ENCODE measurements around the gene CRTC2. TPM values are rescaled to one million over a fixed set of nuclear protein-coding genes. Genes with fewer than 3 reads are reported as not detected.

CRTC2 gene
- polyA plus RNA-seq, 6 donors from 2014 or later: 24.6 to 59.8 (median 35.8) TPM

- no peak for ATAC-seq (ENCODE audit: low read depth in 2 of 2)
- H3K4me1 Mint-ChIP-seq: peaks cover 60 to 71% (median 65%) of the 10 kb centered on the region in 3 donors
- peak overlapping the region in 2 of 8 donors; percentile 24 to 76 for H3K4me3 Mint-ChIP-seq
- H3K9me3 Mint-ChIP-seq: no peaks in the 10 kb centered on the region
- no peak for DNase-seq
- peaks cover 6 to 33% of the 10 kb centered on the region in 2 donors for H3K36me3 Mint-ChIP-seq
- peak overlapping the region in 4 of 6 donors; percentile 28 to 82 (median 64) for H3K27ac Mint-ChIP-seq
- H3K27me3 Mint-ChIP-seq: no peaks in the 10 kb centered on the region
Observed at GRCh38 chr1:153953859-153954365, 4.5 kb downstream of the CRTC2 start.

- H3K36me3 Mint-ChIP-seq: peaks cover 6 to 33% of the 10 kb centered on the region in 2 donors
- peak overlapping the region in 4 of 6 donors; percentile 22 to 86 (median 46) for H3K27ac Mint-ChIP-seq
- ATAC-seq (ENCODE audit: low read depth in 2 of 2) (no peak), DNase-seq (no peak)
- H3K27me3 Mint-ChIP-seq: no peaks in the 10 kb centered on the region
- peaks cover 57 to 67% (median 63%) of the 10 kb centered on the region in 3 donors for H3K4me1 Mint-ChIP-seq
- H3K4me3 Mint-ChIP-seq: no peak overlapping the region
- no peaks in the 10 kb centered on the region for H3K9me3 Mint-ChIP-seq
Observed at GRCh38 chr1:153951801-153952200, 6.6 kb downstream of the CRTC2 start.

- no peak overlapping the region for H3K4me3 Mint-ChIP-seq
- peak overlapping the region in 2 of 6 donors; percentile 70 to 82 for H3K27ac Mint-ChIP-seq
- DNase-seq (no peak), ATAC-seq (ENCODE audit: low read depth in 2 of 2) (no peak)
- H3K27me3 Mint-ChIP-seq: no peaks in the 10 kb centered on the region
- H3K9me3 Mint-ChIP-seq: no peaks in the 10 kb centered on the region
- H3K4me1 Mint-ChIP-seq: peaks cover 53 to 64% (median 59%) of the 10 kb centered on the region in 3 donors
- H3K36me3 Mint-ChIP-seq: peaks cover 6 to 33% of the 10 kb centered on the region in 2 donors
Observed at GRCh38 chr1:153951183-153951582, 7.2 kb downstream of the CRTC2 start.

- peak within 1 kb of the TSS; percentile 85 to 99 (median 96) for H3K4me3 Mint-ChIP-seq
- H3K4me1 Mint-ChIP-seq: peaks cover 56 to 68% (median 64%) of the 10 kb centered on the region in 3 donors
- peaks cover 6 to 18% of the 10 kb centered on the region in 2 donors for H3K36me3 Mint-ChIP-seq
- H3K27ac Mint-ChIP-seq: peak within 1 kb of the TSS; percentile 98 to 100 (median 100)
- peaks cover 0 to 2% (median 0%) of the 10 kb centered on the region in 7 donors for H3K9me3 Mint-ChIP-seq
- DNase-seq (peak; percentile 82), ATAC-seq (ENCODE audit: low read depth in 2 of 2) (peak; percentile 42)
- H3K27me3 Mint-ChIP-seq: peaks cover 0 to 4% (median 0%) of the 10 kb centered on the region in 3 donors
Observed at GRCh38 chr1:153946622-153947241, 11.7 kb downstream of the CRTC2 start, which contains the start of gene DENND4B. Gene DENND4B (minus strand): TSS chr1:153946718. CDS start chr1:153944374, 2,344 bp downstream.

GRCh38 chr1:153945795-153946621, 12.4 kb downstream of the CRTC2 start:
- Mint-ChIP-seq H3K27ac (peak overlapping the region; percentile 98 to 100 (median 100)), H3K36me3 (peaks cover 6 to 13% of the 10 kb centered on the region in 2 donors), H3K27me3 (peaks cover 0 to 4% (median 0%) of the 10 kb centered on the region in 3 donors), H3K4me1 (peaks cover 54 to 65% (median 60%) of the 10 kb centered on the region in 3 donors), H3K4me3 (peak overlapping the region; percentile 85 to 99 (median 96)), H3K9me3 (peaks cover 0 to 2% (median 0%) of the 10 kb centered on the region in 7 donors)
- ATAC-seq (ENCODE audit: low read depth in 2 of 2): peak; percentile 76
- peak; percentile 99 for DNase-seq

GRCh38 chr1:153945131-153945794, 13.1 kb downstream of the CRTC2 start:
- H3K27me3 Mint-ChIP-seq: peaks cover 0 to 4% (median 0%) of the 10 kb centered on the region in 3 donors
- H3K9me3 Mint-ChIP-seq: peaks cover 0 to 2% (median 0%) of the 10 kb centered on the region in 7 donors
- H3K36me3 Mint-ChIP-seq: peaks cover 2 to 12% of the 10 kb centered on the region in 2 donors
- peak overlapping the region; percentile 85 to 99 (median 96) for H3K4me3 Mint-ChIP-seq
- peak; percentile 86 for DNase-seq
- H3K27ac Mint-ChIP-seq: peak overlapping the region; percentile 98 to 100 (median 100)
- ATAC-seq (ENCODE audit: low read depth in 2 of 2): peak; percentile 53 to 57
- peaks cover 52 to 64% (median 56%) of the 10 kb centered on the region in 3 donors for H3K4me1 Mint-ChIP-seq

GRCh38 chr1:153944827-153945117, 13.6 kb downstream of the CRTC2 start:
- H3K4me3 Mint-ChIP-seq: peak overlapping the region; percentile 85 to 99 (median 96)
- DNase-seq (no peak), ATAC-seq (ENCODE audit: low read depth in 2 of 2) (no peak)
- H3K9me3 Mint-ChIP-seq: peaks cover 0 to 2% (median 0%) of the 10 kb centered on the region in 7 donors
- H3K36me3 Mint-ChIP-seq: peaks cover 0 to 12% of the 10 kb centered on the region in 2 donors
- H3K4me1 Mint-ChIP-seq: peaks cover 49 to 63% (median 56%) of the 10 kb centered on the region in 3 donors
- peaks cover 0 to 4% (median 0%) of the 10 kb centered on the region in 3 donors for H3K27me3 Mint-ChIP-seq
- peak overlapping the region; percentile 98 to 100 (median 100) for H3K27ac Mint-ChIP-seq

- H3K4me3 Mint-ChIP-seq: peak overlapping the region; percentile 85 to 99 (median 96)
- H3K27me3 Mint-ChIP-seq: peaks cover 0 to 4% (median 0%) of the 10 kb centered on the region in 3 donors
- peak overlapping the region; percentile 98 to 100 (median 100) for H3K27ac Mint-ChIP-seq
- H3K36me3 Mint-ChIP-seq: peaks cover 0 to 16% of the 10 kb centered on the region in 2 donors
- H3K9me3 Mint-ChIP-seq: peaks cover 0 to 2% (median 0%) of the 10 kb centered on the region in 7 donors
- H3K4me1 Mint-ChIP-seq: peaks cover 50 to 64% (median 56%) of the 10 kb centered on the region in 3 donors
- DNase-seq (no peak), ATAC-seq (ENCODE audit: low read depth in 2 of 2) (no peak)
Observed at GRCh38 chr1:153944005-153944826, 14.2 kb downstream of the CRTC2 start.

- H3K36me3 Mint-ChIP-seq: peaks cover 0 to 16% of the 10 kb centered on the region in 2 donors
- peaks cover 44 to 63% (median 55%) of the 10 kb centered on the region in 3 donors for H3K4me1 Mint-ChIP-seq
- no peak for ATAC-seq (ENCODE audit: low read depth in 2 of 2)
- no peak for DNase-seq
- peaks cover 0 to 2% (median 0%) of the 10 kb centered on the region in 7 donors for H3K9me3 Mint-ChIP-seq
- H3K27me3 Mint-ChIP-seq: peaks cover 0 to 4% (median 0%) of the 10 kb centered on the region in 3 donors
- H3K27ac Mint-ChIP-seq: peak overlapping the region in 5 of 6 donors; percentile 51 to 98 (median 86)
- H3K4me3 Mint-ChIP-seq: peak overlapping the region in 5 of 8 donors; percentile 29 to 97 (median 75)
Observed at GRCh38 chr1:153942766-153943549, 15.5 kb downstream of the CRTC2 start.

- Mint-ChIP-seq H3K4me1 (peaks cover 41 to 64% (median 51%) of the 10 kb centered on the region in 3 donors), H3K36me3 (peaks cover 0 to 16% of the 10 kb centered on the region in 2 donors), H3K27ac (peak overlapping the region in 4 of 6 donors; percentile 69 to 98 (median 84)), H3K4me3 (peak overlapping the region in 4 of 8 donors; percentile 9 to 97 (median 60)), H3K27me3 (peaks cover 0 to 4% (median 0%) of the 10 kb centered on the region in 3 donors), H3K9me3 (peaks cover 0 to 2% (median 0%) of the 10 kb centered on the region in 7 donors)
- no peak for ATAC-seq (ENCODE audit: low read depth in 2 of 2)
- no peak for DNase-seq
Observed at GRCh38 chr1:153941826-153942725, 16.3 kb downstream of the CRTC2 start.

Measured in naive B cell (primary cell).